Measurements from ENCODE around the gene ABL1.

ABL1 gene

DNA sequence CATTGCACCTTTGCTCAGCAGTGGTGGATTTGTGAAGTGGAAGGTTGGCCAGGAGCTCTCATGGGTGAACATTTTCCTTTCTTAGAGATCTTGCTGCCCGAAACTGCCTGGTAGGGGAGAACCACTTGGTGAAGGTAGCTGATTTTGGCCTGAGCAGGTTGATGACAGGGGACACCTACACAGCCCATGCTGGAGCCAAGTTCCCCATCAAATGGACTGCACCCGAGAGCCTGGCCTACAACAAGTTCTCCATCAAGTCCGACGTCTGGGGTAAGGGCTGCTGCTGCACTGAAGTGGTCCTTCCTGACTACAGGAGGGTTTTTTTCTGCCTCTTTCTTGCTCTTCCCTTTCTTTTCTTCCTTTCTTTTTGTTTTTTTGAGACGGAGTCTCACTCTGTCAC is 39.7 kb downstream of the ABL1 start:
- Histone ChIP-seq H3K27ac (ENCODE audit: low read length, poor library complexity, severe bottlenecking) (no peak overlapping the region), H3K9me3 (ENCODE audit: control insufficient read depth, low read length) (no peaks in the 10 kb centered on the region), H3K9ac (ENCODE audit: low read length) (no peak overlapping the region), H2AFZ (ENCODE audit: low read depth, low read length) (no peak overlapping the region), H3K79me1 (replicated peaks; ENCODE audit: low read length, poor library complexity, severe bottlenecking) (peaks cover 25% of the 10 kb centered on the region), H2AK5ac (ENCODE audit: low read length, severe bottlenecking) (no peak overlapping the region), H3K4me3 (ENCODE audit: insufficient read depth in 1 of 2, low read depth in 1 of 2, low read length in 2 of 2) (no peak overlapping the region), H3K27me3 (ENCODE audit: control insufficient read depth in 1 of 2, insufficient read depth in 1 of 2, low read length in 2 of 2) (no peaks in the 10 kb centered on the region), H2BK15ac (ENCODE audit: low read depth, poor library complexity, severe bottlenecking) (no peak overlapping the region), H3K4me2 (ENCODE audit: low read length, poor library complexity, severe bottlenecking) (no peak overlapping the region), H3K4ac (ENCODE audit: low read depth in 1 of 2, low read length in 2 of 2) (no peak overlapping the region), H2BK5ac (ENCODE audit: low read depth, low read length, poor library complexity, severe bottlenecking) (no peak overlapping the region), H3K14ac (ENCODE audit: low read length in 2 of 2) (no peak overlapping the region), H3K4me1 (ENCODE audit: control insufficient read depth, insufficient read depth, low read depth, low read length) (peaks cover 10% of the 10 kb centered on the region), H2BK12ac (ENCODE audit: low read length in 2 of 2) (no peak overlapping the region), H3K18ac (ENCODE audit: low read depth in 1 of 2, low read length in 2 of 2) (no peak overlapping the region), H3K23ac (ENCODE audit: low read length in 2 of 2) (no peak overlapping the region), H2BK120ac (ENCODE audit: low read depth, low read length) (no peak overlapping the region), H3K36me3 (ENCODE audit: control insufficient read depth in 1 of 2, insufficient read depth in 2 of 2, low read depth in 1 of 2, low read length in 2 of 2) (peaks cover 62 to 92% of the 10 kb centered on the region in 2 experiments), H4K91ac (ENCODE audit: low read length) (no peak overlapping the region), H4K8ac (ENCODE audit: low read length) (no peak overlapping the region)
- 92% methylated on average over 5 of the region's 5 CpGs for WGBS
- DNase-seq, result no peak

DNA sequence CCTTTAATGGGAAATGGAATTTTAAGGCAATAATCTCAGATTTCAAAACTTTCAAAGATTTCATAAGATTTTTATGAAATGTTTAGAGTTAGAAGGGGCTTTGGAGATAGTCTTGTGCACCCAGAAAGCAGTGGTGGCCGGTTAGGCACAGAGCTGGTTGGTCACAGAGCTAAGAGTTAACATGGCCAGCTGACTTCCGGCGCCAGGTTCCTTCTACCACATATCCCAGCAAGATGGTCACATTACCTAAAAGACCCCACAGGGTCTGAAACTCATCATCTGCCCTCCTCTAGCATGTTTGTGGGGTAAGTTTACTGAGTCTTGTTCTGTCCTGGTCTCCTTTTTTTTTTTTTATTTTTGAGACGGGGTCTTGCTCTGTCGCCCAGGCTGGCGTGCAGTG is 42.2 kb downstream of the ABL1 start:
- H3K4me1 ChIP-seq (ENCODE audit: control insufficient read depth, insufficient read depth, low read depth, low read length), result no peaks in the 10 kb centered on the region
- no peak overlapping the region for H2BK12ac ChIP-seq (ENCODE audit: low read length in 2 of 2)
- H2AK5ac ChIP-seq (ENCODE audit: low read length, severe bottlenecking), result no peak overlapping the region
- no peaks in the 10 kb centered on the region for H3K27me3 ChIP-seq (ENCODE audit: control insufficient read depth in 1 of 2, insufficient read depth in 1 of 2, low read length in 2 of 2)
- no peak overlapping the region for H2BK5ac ChIP-seq (ENCODE audit: low read depth, low read length, poor library complexity, severe bottlenecking)
- no peak overlapping the region for H3K4me2 ChIP-seq (ENCODE audit: low read length, poor library complexity, severe bottlenecking)
- H2AFZ ChIP-seq (ENCODE audit: low read depth, low read length), result no peak overlapping the region
- H3K9me3 ChIP-seq (ENCODE audit: control insufficient read depth, low read length), result no peaks in the 10 kb centered on the region
- no peak for DNase-seq
- H4K8ac ChIP-seq (ENCODE audit: low read length), result no peak overlapping the region
- no peak overlapping the region for H4K91ac ChIP-seq (ENCODE audit: low read length)
- no peak overlapping the region for H3K23ac ChIP-seq (ENCODE audit: low read length in 2 of 2)
- peak overlapping the region; percentile 8 for H3K9ac ChIP-seq (ENCODE audit: low read length)
- H3K18ac ChIP-seq (ENCODE audit: low read depth in 1 of 2, low read length in 2 of 2), result no peak overlapping the region
- no peak overlapping the region for H2BK120ac ChIP-seq (ENCODE audit: low read depth, low read length)
- no peak overlapping the region for H3K4ac ChIP-seq (ENCODE audit: low read depth in 1 of 2, low read length in 2 of 2)
- H2BK15ac ChIP-seq (ENCODE audit: low read depth, poor library complexity, severe bottlenecking), result no peak overlapping the region
- peaks cover 40% of the 10 kb centered on the region for H3K79me1 ChIP-seq (replicated peaks; ENCODE audit: low read length, poor library complexity, severe bottlenecking)
- no peak overlapping the region for H3K14ac ChIP-seq (ENCODE audit: low read length in 2 of 2)
- H3K27ac ChIP-seq (ENCODE audit: low read length, poor library complexity, severe bottlenecking), result no peak overlapping the region
- H3K4me3 ChIP-seq (ENCODE audit: insufficient read depth in 1 of 2, low read depth in 1 of 2, low read length in 2 of 2), result no peak overlapping the region
- WGBS, result 93% methylated on average over 3 of the region's 6 CpGs
- peaks cover 72 to 92% of the 10 kb centered on the region in 2 experiments for H3K36me3 ChIP-seq (ENCODE audit: control insufficient read depth in 1 of 2, insufficient read depth in 2 of 2, low read depth in 1 of 2, low read length in 2 of 2)

DNA sequence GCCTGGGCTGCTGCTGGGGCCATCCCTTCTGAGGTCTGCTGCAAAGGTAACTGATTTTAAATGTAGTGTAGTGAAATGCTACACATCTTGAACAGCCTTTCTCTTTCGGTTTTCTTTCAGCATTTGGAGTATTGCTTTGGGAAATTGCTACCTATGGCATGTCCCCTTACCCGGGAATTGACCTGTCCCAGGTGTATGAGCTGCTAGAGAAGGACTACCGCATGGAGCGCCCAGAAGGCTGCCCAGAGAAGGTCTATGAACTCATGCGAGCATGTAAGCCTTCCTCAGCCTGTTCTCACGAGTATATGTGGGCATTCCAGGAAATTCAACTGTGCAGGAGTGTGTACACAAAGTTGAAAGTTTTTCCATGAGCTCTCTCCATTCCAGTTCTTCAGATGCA is 43.2 kb downstream of the ABL1 start:
- no peak overlapping the region for H2BK5ac ChIP-seq (ENCODE audit: low read depth, low read length, poor library complexity, severe bottlenecking)
- H4K8ac ChIP-seq (ENCODE audit: low read length), result no peak overlapping the region
- H2BK120ac ChIP-seq (ENCODE audit: low read depth, low read length), result no peak overlapping the region
- no peak overlapping the region for H3K27ac ChIP-seq (ENCODE audit: low read length, poor library complexity, severe bottlenecking)
- peaks cover 34% of the 10 kb centered on the region for H3K79me1 ChIP-seq (replicated peaks; ENCODE audit: low read length, poor library complexity, severe bottlenecking)
- no peak overlapping the region for H2AFZ ChIP-seq (ENCODE audit: low read depth, low read length)
- no peak overlapping the region for H3K4me2 ChIP-seq (ENCODE audit: low read length, poor library complexity, severe bottlenecking)
- H3K4me3 ChIP-seq (ENCODE audit: insufficient read depth in 1 of 2, low read depth in 1 of 2, low read length in 2 of 2), result no peak overlapping the region
- no peak overlapping the region for H3K18ac ChIP-seq (ENCODE audit: low read depth in 1 of 2, low read length in 2 of 2)
- H3K36me3 ChIP-seq (ENCODE audit: control insufficient read depth in 1 of 2, insufficient read depth in 2 of 2, low read depth in 1 of 2, low read length in 2 of 2), result peaks cover 71 to 91% of the 10 kb centered on the region in 2 experiments
- WGBS, result 98% methylated on average over 6 of the region's 6 CpGs
- H3K9ac ChIP-seq (ENCODE audit: low read length), result no peak overlapping the region
- H3K9me3 ChIP-seq (ENCODE audit: control insufficient read depth, low read length), result no peaks in the 10 kb centered on the region
- H3K23ac ChIP-seq (ENCODE audit: low read length in 2 of 2), result no peak overlapping the region
- H4K91ac ChIP-seq (ENCODE audit: low read length), result no peak overlapping the region
- no peaks in the 10 kb centered on the region for H3K27me3 ChIP-seq (ENCODE audit: control insufficient read depth in 1 of 2, insufficient read depth in 1 of 2, low read length in 2 of 2)
- no peak overlapping the region for H2BK12ac ChIP-seq (ENCODE audit: low read length in 2 of 2)
- H3K4me1 ChIP-seq (ENCODE audit: control insufficient read depth, insufficient read depth, low read depth, low read length), result no peaks in the 10 kb centered on the region
- no peak overlapping the region for H2AK5ac ChIP-seq (ENCODE audit: low read length, severe bottlenecking)
- no peak overlapping the region for H3K14ac ChIP-seq (ENCODE audit: low read length in 2 of 2)
- no peak for DNase-seq
- H2BK15ac ChIP-seq (ENCODE audit: low read depth, poor library complexity, severe bottlenecking), result no peak overlapping the region
- no peak overlapping the region for H3K4ac ChIP-seq (ENCODE audit: low read depth in 1 of 2, low read length in 2 of 2)

DNA sequence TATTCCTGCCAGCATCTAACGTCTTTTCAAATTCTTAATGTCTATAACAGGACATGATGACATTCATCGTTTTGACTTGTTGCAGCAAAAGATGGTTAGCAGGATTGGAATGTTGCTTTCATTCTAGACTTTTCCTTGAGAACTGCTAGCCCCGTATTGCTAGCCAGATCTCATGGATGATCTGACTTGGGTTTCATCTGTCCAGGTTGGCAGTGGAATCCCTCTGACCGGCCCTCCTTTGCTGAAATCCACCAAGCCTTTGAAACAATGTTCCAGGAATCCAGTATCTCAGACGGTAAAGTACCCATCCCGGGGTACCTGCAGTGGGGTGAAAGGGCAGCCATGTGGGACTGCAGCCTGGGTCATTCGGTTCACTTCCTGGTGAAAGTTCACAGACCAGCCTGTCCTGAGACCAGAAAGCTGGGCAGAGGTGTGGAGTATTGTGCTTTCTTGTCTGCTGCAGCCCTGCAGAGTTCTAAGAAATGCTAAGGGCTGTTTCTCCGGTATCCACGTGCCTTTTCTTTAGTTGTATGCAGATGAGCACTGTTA is 44.9 kb downstream of the ABL1 start:
- Histone ChIP-seq H4K8ac (ENCODE audit: low read length) (no peak overlapping the region), H3K4ac (ENCODE audit: low read depth in 1 of 2, low read length in 2 of 2) (no peak overlapping the region), H3K4me2 (ENCODE audit: low read length, poor library complexity, severe bottlenecking) (no peak overlapping the region), H3K14ac (ENCODE audit: low read length in 2 of 2) (no peak overlapping the region), H3K9me3 (ENCODE audit: control insufficient read depth, low read length) (no peaks in the 10 kb centered on the region), H4K91ac (ENCODE audit: low read length) (no peak overlapping the region), H3K9ac (ENCODE audit: low read length) (no peak overlapping the region), H2BK15ac (ENCODE audit: low read depth, poor library complexity, severe bottlenecking) (no peak overlapping the region), H2AK5ac (ENCODE audit: low read length, severe bottlenecking) (no peak overlapping the region), H3K23ac (ENCODE audit: low read length in 2 of 2) (no peak overlapping the region), H3K4me3 (ENCODE audit: insufficient read depth in 1 of 2, low read depth in 1 of 2, low read length in 2 of 2) (no peak overlapping the region), H2BK12ac (ENCODE audit: low read length in 2 of 2) (no peak overlapping the region), H2BK120ac (ENCODE audit: low read depth, low read length) (no peak overlapping the region), H3K4me1 (ENCODE audit: control insufficient read depth, insufficient read depth, low read depth, low read length) (no peaks in the 10 kb centered on the region), H3K27me3 (ENCODE audit: control insufficient read depth in 1 of 2, insufficient read depth in 1 of 2, low read length in 2 of 2) (no peaks in the 10 kb centered on the region), H3K27ac (ENCODE audit: low read length, poor library complexity, severe bottlenecking) (no peak overlapping the region), H3K18ac (ENCODE audit: low read depth in 1 of 2, low read length in 2 of 2) (no peak overlapping the region), H2AFZ (ENCODE audit: low read depth, low read length) (no peak overlapping the region), H3K36me3 (ENCODE audit: control insufficient read depth in 1 of 2, insufficient read depth in 2 of 2, low read depth in 1 of 2, low read length in 2 of 2) (peaks cover 72 to 91% of the 10 kb centered on the region in 2 experiments), H3K79me1 (replicated peaks; ENCODE audit: low read length, poor library complexity, severe bottlenecking) (peaks cover 33% of the 10 kb centered on the region), H2BK5ac (ENCODE audit: low read depth, low read length, poor library complexity, severe bottlenecking) (no peak overlapping the region)
- WGBS, result 96% methylated on average over 7 of the region's 9 CpGs
- DNase-seq, result no peak

Measured in mesenchymal stem cell (in vitro differentiated cells and primary cell).